ENCODE results near the gene MPND.
"Not testable (repeated sequence)": the region's sequence is repeated elsewhere in the genome, so short reads cannot be mapped to it uniquely, and the experiment has no call there.

MPND gene

GRCh38 chr19:4345342-4346019, 2.1 kb downstream of the MPND start:
- in situ Hi-C loops (cut with HindIII; ENCODE audit: low sequenced_read_pairs): no loop called here

GRCh38 chr19:4346020-4346383, 2.6 kb downstream of the MPND start:
- in situ Hi-C loops (cut with HindIII; ENCODE audit: low sequenced_read_pairs): no loop called here

DNA sequence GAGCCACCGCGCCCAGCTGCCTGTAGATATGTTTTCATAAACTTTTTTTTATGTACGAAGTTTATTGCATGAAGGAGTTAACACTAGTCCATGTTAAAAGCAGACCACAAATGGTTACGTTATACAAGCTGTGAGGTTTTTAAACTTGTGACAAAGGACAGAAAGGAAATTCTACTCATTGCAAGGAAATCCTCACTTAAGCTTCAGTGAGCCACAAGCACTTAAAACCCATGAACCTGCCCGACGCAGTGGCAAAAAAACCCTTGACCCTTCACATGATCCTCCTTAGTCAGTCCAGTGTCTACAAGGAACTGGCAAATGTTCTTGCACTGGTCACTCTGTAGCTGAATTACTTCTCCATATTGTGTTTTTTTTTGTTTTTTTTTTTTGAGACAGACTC, 4.2 kb downstream of the MPND start:
- in situ Hi-C loops (cut with HindIII; ENCODE audit: low sequenced_read_pairs): no loop called here

- in situ Hi-C loops (cut with HindIII; ENCODE audit: low sequenced_read_pairs): not testable (repeated sequence)
Observed at GRCh38 chr19:4349225-4349624, 5.9 kb downstream of the MPND start.

GRCh38 chr19:4350111-4350510, 6.7 kb downstream of the MPND start:
- in situ Hi-C loops (cut with HindIII; ENCODE audit: low sequenced_read_pairs): no loop called here

DNA sequence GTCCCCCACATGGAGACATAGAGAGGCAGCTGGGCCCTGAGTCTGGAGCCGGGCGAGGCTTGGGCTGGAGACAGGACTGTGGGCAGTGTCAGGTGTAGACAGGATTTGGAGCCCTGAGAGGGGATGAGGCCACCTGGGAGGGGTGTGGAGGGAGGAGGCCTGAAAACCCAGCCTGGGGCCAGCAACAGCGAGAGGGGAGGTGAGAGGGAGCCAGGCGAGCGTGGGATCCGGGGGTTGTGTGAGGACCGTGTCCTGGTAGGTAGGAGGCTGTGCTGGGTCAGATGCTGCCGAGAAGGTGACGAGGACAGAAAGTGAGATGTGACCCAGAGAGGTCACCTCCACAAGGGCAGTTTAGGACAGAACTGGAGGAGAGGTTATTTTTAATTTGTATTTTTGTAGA, 7.4 kb downstream of the MPND start:
- in situ Hi-C loops (cut with HindIII; ENCODE audit: low sequenced_read_pairs): no loop called here

DNA sequence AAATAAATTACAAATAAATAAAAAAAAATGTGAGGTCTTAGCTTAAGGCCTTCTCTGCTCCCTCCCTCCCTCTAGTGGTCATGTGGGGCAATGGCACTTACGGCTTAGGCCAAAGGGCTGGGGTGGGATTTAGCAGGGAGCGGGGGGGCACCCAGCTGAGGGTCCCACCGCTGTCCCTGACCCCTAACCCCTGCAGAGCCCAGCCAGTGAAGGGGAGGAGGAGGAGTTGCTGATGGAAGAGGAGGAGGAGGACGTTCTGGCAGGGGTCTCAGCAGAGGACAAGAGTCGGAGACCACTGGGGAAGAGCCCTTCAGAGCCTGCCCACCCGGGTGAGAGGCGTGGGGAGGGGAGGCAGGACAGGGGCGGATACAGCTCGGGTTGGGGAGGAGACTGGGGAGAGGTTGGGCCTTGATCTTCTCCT, 9.3 kb downstream of the MPND start:
- in situ Hi-C loops (cut with HindIII; ENCODE audit: low sequenced_read_pairs): no loop called here

- in situ Hi-C loops (cut with HindIII; ENCODE audit: low sequenced_read_pairs): no loop called here
Observed at GRCh38 chr19:4354282-4354681, 10.9 kb downstream of the MPND start.

- in situ Hi-C loops (cut with HindIII; ENCODE audit: low sequenced_read_pairs): no loop called here
Observed at GRCh38 chr19:4354897-4355296, 11.5 kb downstream of the MPND start.

GRCh38 chr19:4357095-4357797, 13.9 kb downstream of the MPND start:
- in situ Hi-C loops (cut with HindIII; ENCODE audit: low sequenced_read_pairs): no loop called here

GRCh38 chr19:4357921-4358326, 14.6 kb downstream of the MPND start:
- in situ Hi-C loops (cut with HindIII; ENCODE audit: low sequenced_read_pairs): no loop called here

GRCh38 chr19:4358709-4359626, 15.6 kb downstream of the MPND start:
- in situ Hi-C loops (cut with HindIII; ENCODE audit: low sequenced_read_pairs): no loop called here

DNA sequence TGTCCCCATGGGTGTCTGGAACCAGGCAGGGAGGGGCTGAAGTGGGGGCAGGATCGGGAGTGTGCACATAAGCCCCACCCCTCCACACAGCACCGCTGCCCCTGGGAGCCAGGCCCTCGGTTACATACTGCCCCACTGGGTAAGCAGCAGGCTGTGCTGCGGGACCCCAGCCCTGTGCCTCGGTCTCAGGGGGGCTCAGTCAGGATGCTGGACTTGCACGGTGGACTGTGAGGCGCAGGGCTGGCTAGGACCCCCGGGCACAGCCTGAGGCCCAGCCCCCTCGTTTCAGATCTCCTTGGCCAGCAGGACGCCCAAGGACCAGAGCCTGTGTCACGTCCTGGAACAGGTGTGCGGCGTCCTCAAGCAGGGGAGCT, 16.3 kb downstream of the MPND start:
- in situ Hi-C loops (cut with HindIII; ENCODE audit: low sequenced_read_pairs): no loop called here

GRCh38 chr19:4360081-4360569, 16.8 kb downstream of the MPND start:
- in situ Hi-C loops (cut with HindIII; ENCODE audit: low sequenced_read_pairs): no loop called here

- in situ Hi-C loops (cut with HindIII; ENCODE audit: low sequenced_read_pairs): no loop called here
Observed at GRCh38 chr19:4360641-4361151, 17.3 kb downstream of the MPND start.

DNA sequence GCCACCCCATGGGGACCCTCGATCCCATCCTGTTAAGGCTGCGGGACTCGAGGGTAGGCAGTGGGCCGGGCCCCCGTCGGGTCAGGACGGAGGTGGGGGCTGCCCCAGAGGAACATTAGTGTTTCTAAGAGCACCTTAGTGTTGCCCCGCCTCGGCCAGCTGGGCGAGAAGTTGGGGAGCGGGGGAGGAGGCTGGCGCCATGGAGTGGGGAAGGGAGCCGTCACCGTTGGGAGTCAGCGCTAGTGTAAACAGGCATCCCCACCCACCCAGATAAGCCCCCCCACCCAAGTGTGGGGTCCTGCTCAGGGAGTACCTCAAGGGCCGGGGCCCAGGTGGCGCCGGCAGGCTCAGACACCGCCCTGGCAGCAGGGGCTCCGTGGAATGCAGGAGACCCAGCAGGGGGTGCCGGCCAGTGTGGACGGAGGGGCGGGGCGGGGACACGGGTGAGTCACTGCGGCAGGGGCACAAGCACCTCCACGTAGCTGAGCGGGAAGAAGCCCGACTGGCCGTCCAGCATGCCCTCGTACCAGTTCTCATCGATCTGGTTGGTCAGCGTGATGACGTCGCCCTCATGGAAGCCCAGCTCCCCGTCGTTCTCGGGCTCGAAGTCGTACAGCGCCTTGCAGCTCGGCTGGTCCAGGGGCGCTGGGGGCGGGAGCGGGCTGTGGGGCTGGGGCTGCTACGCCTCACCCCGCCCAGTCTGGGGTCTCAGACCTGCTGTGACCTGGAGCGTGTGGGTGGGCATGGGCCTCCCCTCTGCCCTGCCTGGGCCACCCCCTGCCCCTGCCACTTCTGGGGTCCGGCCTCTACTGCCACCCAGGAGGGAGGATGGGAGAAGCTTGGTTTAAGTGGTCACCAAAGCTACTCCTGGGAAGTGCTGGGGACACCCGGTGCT, 18.0 kb downstream of the MPND start:
- in situ Hi-C loops (cut with HindIII; ENCODE audit: low sequenced_read_pairs): no loop called here

DNA sequence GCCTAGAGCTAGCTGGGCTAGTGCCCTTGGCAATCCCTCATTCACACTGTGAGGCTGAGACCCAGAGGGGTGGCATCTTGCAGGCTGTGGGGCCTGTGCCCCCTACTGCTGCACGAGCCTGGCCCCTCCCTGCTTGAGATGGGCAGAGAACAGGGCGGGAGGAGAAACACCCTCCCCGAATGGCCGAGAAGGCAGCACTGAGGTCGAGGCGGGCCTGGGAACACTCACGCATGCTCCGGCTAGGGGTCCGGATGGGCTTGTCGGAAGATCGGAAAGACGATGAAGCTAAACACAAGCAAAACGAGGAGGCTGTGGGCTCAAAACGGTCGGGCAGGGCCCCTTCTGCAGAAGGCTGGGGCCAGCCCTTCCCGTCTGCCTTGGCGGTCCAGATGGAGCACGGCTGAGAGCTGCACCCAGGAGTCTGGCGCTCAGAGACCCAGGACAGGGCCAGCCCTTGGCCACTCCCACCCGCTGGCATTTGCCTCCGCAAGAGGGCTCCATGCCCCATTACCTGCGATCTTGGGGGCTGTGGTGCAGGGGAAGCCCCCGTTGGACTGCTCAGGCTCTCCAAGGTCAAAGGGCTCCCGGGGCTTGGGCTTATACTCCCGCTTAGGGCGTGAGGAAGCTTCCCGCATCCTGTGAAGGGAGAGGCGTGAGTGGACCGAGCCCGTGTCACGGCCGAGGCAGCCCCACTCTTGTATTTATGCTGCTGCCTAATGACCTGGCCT, 18.9 kb downstream of the MPND start:
- in situ Hi-C loops (cut with HindIII; ENCODE audit: low sequenced_read_pairs): no loop called here

GRCh38 chr19:4362831-4363545, 19.6 kb downstream of the MPND start:
- in situ Hi-C loops (cut with HindIII; ENCODE audit: low sequenced_read_pairs): no loop called here

Data from DLD1 (cell line).